ENCODE results near the gene KRTAP8-1.

- TF ChIP-seq POLR2A (IDR thresholded peaks at IDR 0.05; ENCODE audit: low read depth): no peak
- peak in 2 of 3 experiments; percentile 16 to 28 for TF ChIP-seq CTCF (IDR thresholded peaks at IDR 0.05)
- no peak for TF ChIP-seq POLR2AphosphoS5 (IDR thresholded peaks at IDR 0.05)
Observed at GRCh38 chr21:30831194-30831765, 18.2 kb upstream of the KRTAP8-1 start.

Measured in esophagus muscularis mucosa (tissue), 3 donors.